B cell (primary cell): ENCODE measurements around the gene TMEM132D. TPM values are rescaled to one million over a fixed set of nuclear protein-coding genes. Genes with fewer than 3 reads are reported as not detected.

Experiments
- ATAC-seq: fragments of 200-7000 bp; cut with Tn5 transposase; one replicate; pipeline ENCODE4 v1.10.0; 2021; ENCODE audit warnings: low read depth, mild to moderate bottlenecking, moderate number of reproducible peaks, moderate library complexity
- CTCF ChIA-PET: fragments of 350-600 bp; sonication (Branson Sonifier 250); formaldehyde crosslinking; loops from one replicate; lab custom pipeline; 2021; ENCODE audit warnings: antibody characterized with exemption, inconsistent platforms; lab: Charles Lee
- POLR2A ChIA-PET: fragments of 350-600 bp; sonication (Branson Sonifier 250); formaldehyde crosslinking; loops from one replicate; lab custom pipeline; 2021; ENCODE audit warnings: antibody characterized with exemption; lab: Charles Lee
- DNase-seq: peaks from one replicate; pipeline ENCODE4 v3.0.0; 2013
- H2AFZ ChIP-seq: 2 replicates; pipeline ENCODE4 v1.6.1; 2012; ENCODE audit warnings: mild to moderate bottlenecking, low read depth, low read length; ENCODE audit not compliant: insufficient read depth, poor library complexity, severe bottlenecking
- H3K27ac ChIP-seq, 2 donors: 1 replicate in 1 of 2; 2 replicates in 1 of 2; pipeline ENCODE4 v1.5.1; 2012 to 2013; ENCODE audit warnings: low read length in 2 of 2, mild to moderate bottlenecking in 2 of 2, moderate library complexity in 1 of 2
- H3K27me3 ChIP-seq, 4 experiments: fragments of 200-600 bp in 1 of 4; sonication (generic) in 1 of 4; replicated peaks in 1 of 4; 1 replicate in 2 of 4; 2 replicates in 2 of 4; pipeline versions ENCODE4 v1.6.1 to v1.7.0; 2013 to 2016; ENCODE audit warnings: low read length in 3 of 4, mild to moderate bottlenecking in 2 of 4, mixed read lengths in 1 of 4, moderate library complexity in 1 of 4; ENCODE audit not compliant: insufficient read depth in 4 of 4, control insufficient read depth in 3 of 4; ENCODE audit errors: control extremely low read depth in 1 of 4
- H3K36me3 ChIP-seq, 2 experiments: replicated peaks in 1 of 2; 1 replicate in 1 of 2; 2 replicates in 1 of 2; pipeline versions ENCODE4 v1.6.1 to v1.7.1; 2013; ENCODE audit warnings: low read length in 1 of 2; ENCODE audit not compliant: insufficient read depth in 2 of 2, control insufficient read depth in 1 of 2; ENCODE audit errors: control extremely low read depth in 1 of 2, extremely low read depth in 1 of 2
- H3K4me1 ChIP-seq, 2 donors: fragments of 200-600 bp in 1 of 2; sonication (generic) in 1 of 2; 1 replicate in 1 of 2; 2 replicates in 1 of 2; pipeline versions ENCODE4 v1.5.1 to v1.6.1; 2013 to 2017; ENCODE audit warnings: low read length in 2 of 2; ENCODE audit not compliant: control insufficient read depth in 2 of 2, insufficient read depth in 2 of 2
- H3K4me2 ChIP-seq: replicated peaks from 2 replicates; pipeline ENCODE3; 2012; ENCODE audit warnings: mild to moderate bottlenecking, low read depth, low read length; ENCODE audit not compliant: poor library complexity, severe bottlenecking
- H3K4me3 ChIP-seq, 5 experiments: fragments of 200-600 bp in 1 of 5; sonication (generic) in 1 of 5; 1 replicate in 3 of 5; 2 replicates in 2 of 5; pipeline versions ENCODE4 v1.5.1 to v1.7.0; 2011 to 2016; ENCODE audit warnings: low read length in 4 of 5, mild to moderate bottlenecking in 4 of 5, low read depth in 2 of 5, control low read depth in 1 of 5, moderate library complexity in 1 of 5; ENCODE audit not compliant: insufficient read depth in 1 of 5; ENCODE audit errors: control extremely low read depth in 1 of 5, extremely low read depth in 1 of 5
- H3K79me2 ChIP-seq: fragments of 200-600 bp; sonication (generic); one replicate; pipeline ENCODE4 v1.6.0; 2016; ENCODE audit warnings: low read length; ENCODE audit not compliant: control insufficient read depth, insufficient read depth
- H3K9ac ChIP-seq: fragments of 200-600 bp; sonication (generic); 2 replicates; pipeline ENCODE4 v1.6.1; 2017; ENCODE audit warnings: mild to moderate bottlenecking, low read length, moderate library complexity
- H3K9me3 ChIP-seq, 3 donors: one replicate each; pipeline versions ENCODE4 v1.6.1 to v1.7.1; 2013; ENCODE audit warnings: low read length in 2 of 3; ENCODE audit not compliant: control insufficient read depth in 2 of 3, insufficient read depth in 1 of 3; ENCODE audit errors: control extremely low read depth in 1 of 3
- H4K20me1 ChIP-seq: 2 replicates; pipeline ENCODE4 v1.6.0; 2012; ENCODE audit warnings: mild to moderate bottlenecking, low read length; ENCODE audit not compliant: insufficient read depth, control insufficient read depth, poor library complexity, severe bottlenecking
- H3K27ac Mint-ChIP-seq: one replicate; pipeline ENCODE4 v1.8.0; 2021; ENCODE audit warnings: mixed read lengths
- H3K27me3 Mint-ChIP-seq: one replicate; pipeline ENCODE4 v1.8.0; 2021; ENCODE audit warnings: mixed read lengths
- H3K4me1 Mint-ChIP-seq: one replicate; pipeline ENCODE4 v1.8.0; 2021; ENCODE audit warnings: mixed read lengths
- H3K4me3 Mint-ChIP-seq: one replicate; pipeline ENCODE4 v1.8.0; 2021; ENCODE audit warnings: mixed read lengths
- H3K9me3 Mint-ChIP-seq: one replicate; pipeline ENCODE4 v1.8.0; 2022; ENCODE audit warnings: mixed read lengths; ENCODE audit not compliant: insufficient read depth
- EZH2 ChIP-seq: IDR thresholded peaks from 2 replicates; pipeline ENCODE4 v1.6.1; 2012; ENCODE audit warnings: borderline replicate concordance, low read depth, mild to moderate bottlenecking, moderate library complexity, low read length; ENCODE audit not compliant: insufficient read depth, poor library complexity, severe bottlenecking
- WGBS: methylation state at CpG from one replicate; pipeline ENCODE4 v1.1.5; 2013; ENCODE audit warnings: missing lambda C conversion rate; ENCODE audit not compliant: insufficient coverage; 5-methylcytosine and 5-hydroxymethylcytosine counted together
- intact Hi-C: fragments of 100-400 bp; cut with micrococcal nuclease; formaldehyde crosslinking; loops from one replicate; pipeline ENCODE4 v1.10.0; 2022
- polyA plus RNA-seq: library from polyadenylated mRNA; depleted of rRNA; stranded (reverse); fragments of >200 nt; gene quantifications from 2 replicates; pipeline ENCODE4 v1.2.3, GENCODE V29; 2012
- total RNA-seq, 2 donors: library from RNA; stranded (reverse); fragments of 120-200 nt in 1 of 2; gene quantifications; 1 replicate in 1 of 2; 2 replicates in 1 of 2; pipeline versions ENCODE4 v1.2.3 to v1.2.4, GENCODE V29; 2013 to 2022
- TF ChIP-seq, protein P1 (sequence below): fragments of 200-600 bp; IDR thresholded peaks from one replicate; pipeline ENCODE4 v1.8.0; 2022; ENCODE audit warnings: antibody characterized with exemption, mild to moderate bottlenecking

Gene TMEM132D
- total and polyA plus RNA-seq, 2 donors (not counting 1 experiment from before 2014, with no cell fraction given): not detected

GRCh38 chr12:129036135-129036534 is 867.7 kb downstream of the TMEM132D start:
- peaks cover 2% of the 10 kb centered on the region for H3K27me3 Mint-ChIP-seq
- Histone ChIP-seq H3K4me1 (no peaks in the 10 kb centered on the region), H3K79me2 (no peaks in the 10 kb centered on the region), H3K27me3 (no peaks in the 10 kb centered on the region), H4K20me1 (no peaks in the 10 kb centered on the region), H3K4me3 (no peak overlapping the region), H3K36me3 (no peaks in the 10 kb centered on the region), H3K27ac (no peak overlapping the region), H3K9me3 (peaks cover 0 to 21% (median 0%) of the 10 kb centered on the region in 3 donors), H3K4me2 (no peak overlapping the region), H2AFZ (no peak overlapping the region), H3K9ac (no peak overlapping the region)
- DNase-seq (no peak), ATAC-seq (no peak)
- TF ChIP-seq, protein P1, sequence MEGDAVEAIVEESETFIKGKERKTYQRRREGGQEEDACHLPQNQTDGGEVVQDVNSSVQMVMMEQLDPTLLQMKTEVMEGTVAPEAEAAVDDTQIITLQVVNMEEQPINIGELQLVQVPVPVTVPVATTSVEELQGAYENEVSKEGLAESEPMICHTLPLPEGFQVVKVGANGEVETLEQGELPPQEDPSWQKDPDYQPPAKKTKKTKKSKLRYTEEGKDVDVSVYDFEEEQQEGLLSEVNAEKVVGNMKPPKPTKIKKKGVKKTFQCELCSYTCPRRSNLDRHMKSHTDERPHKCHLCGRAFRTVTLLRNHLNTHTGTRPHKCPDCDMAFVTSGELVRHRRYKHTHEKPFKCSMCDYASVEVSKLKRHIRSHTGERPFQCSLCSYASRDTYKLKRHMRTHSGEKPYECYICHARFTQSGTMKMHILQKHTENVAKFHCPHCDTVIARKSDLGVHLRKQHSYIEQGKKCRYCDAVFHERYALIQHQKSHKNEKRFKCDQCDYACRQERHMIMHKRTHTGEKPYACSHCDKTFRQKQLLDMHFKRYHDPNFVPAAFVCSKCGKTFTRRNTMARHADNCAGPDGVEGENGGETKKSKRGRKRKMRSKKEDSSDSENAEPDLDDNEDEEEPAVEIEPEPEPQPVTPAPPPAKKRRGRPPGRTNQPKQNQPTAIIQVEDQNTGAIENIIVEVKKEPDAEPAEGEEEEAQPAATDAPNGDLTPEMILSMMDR: no peak
- TF ChIP-seq EZH2: no peak
- WGBS: 89% methylated on average over 7 of the region's 9 CpGs
- no peak overlapping the region for H3K4me3 Mint-ChIP-seq
- intact Hi-C loops: no loop called here
- H3K9me3 Mint-ChIP-seq: peaks cover 4% of the 10 kb centered on the region
- H3K27ac Mint-ChIP-seq: no peak overlapping the region
- ChIA-PET POLR2A (no interaction called here), CTCF (no interaction called here)
- H3K4me1 Mint-ChIP-seq: no peaks in the 10 kb centered on the region

- DNase-seq: no peak
- Mint-ChIP-seq H3K27ac (no peak overlapping the region), H3K4me3 (no peak overlapping the region), H3K9me3 (peaks cover 4% of the 10 kb centered on the region), H3K27me3 (peaks cover 2% of the 10 kb centered on the region), H3K4me1 (no peaks in the 10 kb centered on the region)
- no peaks in the 10 kb centered on the region for H3K4me1 ChIP-seq
- intact Hi-C loops: no loop called here
- 86% methylated on average over 7 of the region's 15 CpGs for WGBS
- CTCF ChIA-PET: no interaction called here
- no peaks in the 10 kb centered on the region for H3K79me2 ChIP-seq
- no peak for TF ChIP-seq EZH2
- TF ChIP-seq, protein P1: no peak
- H3K27me3 ChIP-seq: no peaks in the 10 kb centered on the region
- H3K9me3 ChIP-seq: peaks cover 0 to 21% (median 0%) of the 10 kb centered on the region in 3 donors
- H2AFZ ChIP-seq: no peak overlapping the region
- ATAC-seq: no peak
- no peaks in the 10 kb centered on the region for H4K20me1 ChIP-seq
- no peak overlapping the region for H3K4me3 ChIP-seq
- no peaks in the 10 kb centered on the region for H3K36me3 ChIP-seq
- no peak overlapping the region for H3K27ac ChIP-seq
- POLR2A ChIA-PET: no interaction called here
- H3K9ac ChIP-seq: no peak overlapping the region
- no peak overlapping the region for H3K4me2 ChIP-seq
These were observed 869.1 kb downstream of the TMEM132D start for GRCh38 chr12:129034558-129035289.
